NCI-H2196 (cell line): Measurements from ENCODE around the gene PSMB2.

Experiments used
- DNase-seq: peaks from one replicate; lab custom pipeline; 2025; ENCODE audit not compliant: unreplicated experiment; lab: John Stamatoyannopoulos, UW

The PSMB2 gene

DNA sequence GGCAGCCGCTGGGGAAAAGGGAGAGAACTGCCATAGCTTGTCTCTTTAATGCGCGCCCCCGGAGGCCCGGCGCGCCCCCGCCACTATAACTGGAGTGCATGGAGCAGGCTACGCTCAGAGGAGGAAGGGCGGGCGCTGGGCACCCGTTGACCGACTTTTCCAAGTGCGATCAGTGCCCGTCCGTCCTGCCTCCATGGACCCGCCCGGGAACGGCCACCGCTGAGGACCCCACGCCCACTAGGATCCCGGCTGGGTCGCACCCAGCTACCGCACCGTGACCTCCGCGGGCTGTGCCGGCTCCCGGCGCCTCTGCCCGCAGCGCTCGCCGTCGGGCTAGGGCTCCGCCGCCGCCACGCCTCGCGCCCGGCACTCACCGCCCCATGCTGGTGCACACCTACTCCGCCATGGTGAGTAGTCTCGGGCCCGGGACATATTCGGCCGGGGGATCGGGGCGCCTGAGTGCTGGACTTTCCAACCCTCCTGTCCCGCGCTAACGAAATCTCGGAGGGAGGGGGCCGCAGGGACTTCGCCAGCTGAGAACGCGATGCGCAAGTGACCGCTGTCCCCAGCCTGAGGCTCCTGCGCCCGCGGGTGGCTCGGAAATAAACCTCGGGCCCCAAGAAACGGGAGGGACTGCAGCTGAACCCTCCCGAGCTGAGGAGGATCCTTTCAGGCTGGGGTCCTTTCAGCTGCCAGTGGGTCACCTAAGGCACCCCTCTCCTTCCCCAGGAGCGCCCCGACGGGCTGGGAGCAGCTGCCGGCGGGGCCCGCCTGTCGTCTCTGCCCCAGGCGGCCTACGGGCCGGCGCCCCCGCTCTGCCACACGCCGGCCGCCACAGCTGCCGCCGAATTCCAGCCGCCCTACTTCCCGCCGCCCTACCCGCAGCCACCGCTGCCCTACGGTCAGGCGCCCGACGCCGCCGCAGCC lies 67.9 kb downstream of the PSMB2 start, which contains the start of gene TFAP2E:
Gene TFAP2E, plus strand, starts transcription at position 117 of the 927 bp plus-strand sequence. Its CDS starts 264 bp downstream, at position 381.
- no peak for DNase-seq

GRCh38 chr1:35572296-35572695 lies 69.0 kb downstream of the PSMB2 start:
- DNase-seq, result no peak

- DNase-seq, result no peak
These were observed 70.1 kb downstream of the PSMB2 start for GRCh38 chr1:35571263-35571662.

DNA sequence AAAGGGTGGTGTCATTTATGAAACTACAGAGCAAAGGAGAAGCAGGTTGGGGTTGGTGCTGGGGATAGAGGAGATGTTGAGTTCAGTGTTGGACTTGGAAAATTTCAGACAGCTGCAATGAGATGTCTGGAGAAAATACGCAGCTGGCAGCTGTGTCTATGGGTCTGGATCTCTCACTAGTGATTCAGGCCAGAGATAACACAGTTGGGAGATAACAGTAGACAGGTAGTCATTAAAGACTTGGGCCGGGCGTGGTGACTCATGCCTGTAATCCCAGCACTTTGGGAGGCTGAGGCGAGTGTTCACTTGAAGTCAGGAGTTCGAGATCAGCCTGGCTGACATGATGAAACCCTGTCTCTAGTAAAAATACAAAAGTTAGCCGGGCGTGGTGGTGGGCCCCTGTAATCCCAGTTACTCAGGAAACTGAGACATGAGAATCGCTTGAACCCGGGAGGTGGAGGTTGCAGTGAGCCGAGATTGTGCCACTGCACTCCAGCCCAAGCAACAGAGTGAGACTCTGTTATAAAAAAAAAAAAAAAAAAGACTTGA lies 70.7 kb downstream of the PSMB2 start:
- DNase-seq, result no peak

- no peak for DNase-seq
These were observed 71.4 kb downstream of the PSMB2 start for GRCh38 chr1:35569936-35570335.

GRCh38 chr1:35568975-35569395 lies 72.3 kb downstream of the PSMB2 start:
- DNase-seq, result peak; percentile 72

DNA sequence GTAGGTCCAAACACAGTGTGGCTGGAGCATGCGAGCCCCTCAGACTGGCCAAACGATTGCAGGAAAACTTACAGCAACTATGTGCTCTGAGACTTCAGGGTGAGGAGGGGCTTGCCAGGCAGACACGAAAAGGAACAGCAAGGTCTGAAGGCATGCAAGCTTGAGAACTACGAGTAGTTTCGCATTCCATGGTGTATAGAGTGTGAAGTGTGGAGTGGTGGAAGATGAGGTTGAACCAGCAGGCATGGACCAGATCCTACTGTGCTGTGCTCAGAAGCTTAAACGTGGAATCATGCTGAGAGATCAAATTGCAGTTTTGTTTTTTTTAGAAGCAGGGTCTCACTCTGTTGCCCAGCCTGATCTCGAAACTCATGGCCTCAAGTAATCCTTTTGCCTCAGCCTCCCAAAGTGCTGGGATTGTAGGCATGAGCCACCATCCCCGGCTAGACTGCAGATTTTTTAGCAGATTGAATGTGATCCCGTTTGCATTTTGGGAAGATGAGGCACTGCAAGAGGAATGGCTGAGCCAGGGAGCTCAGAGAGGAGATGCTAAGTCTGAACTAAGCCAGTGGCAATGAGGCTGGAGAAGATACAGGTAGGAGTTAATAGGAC lies 73.3 kb downstream of the PSMB2 start:
- no peak for DNase-seq

GRCh38 chr1:35565742-35566133 lies 75.6 kb downstream of the PSMB2 start:
- DNase-seq, result no peak

GRCh38 chr1:35564884-35565741 lies 76.2 kb downstream of the PSMB2 start:
- DNase-seq, result no peak

GRCh38 chr1:35564037-35564883 lies 77.1 kb downstream of the PSMB2 start:
- peak; percentile 85 for DNase-seq

DNA sequence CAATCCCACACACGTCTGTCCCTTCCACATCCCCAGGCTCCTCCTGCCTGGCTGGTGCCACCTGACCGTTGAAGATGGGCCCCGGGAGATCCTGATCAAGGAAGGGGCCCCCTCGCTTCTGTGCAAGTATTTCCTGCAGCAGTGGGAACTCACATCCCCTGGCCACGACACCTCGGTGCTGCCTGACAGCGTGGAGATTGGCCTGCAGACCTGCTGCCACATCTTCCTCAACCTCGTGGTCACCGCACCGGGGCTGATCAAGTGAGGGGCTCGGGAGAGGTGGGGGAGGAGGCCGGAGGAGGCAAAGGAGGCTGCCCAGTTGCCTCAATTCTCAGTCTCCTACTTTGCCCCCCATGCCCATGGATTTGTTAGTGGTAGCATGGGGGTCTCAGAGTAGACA lies 78.2 kb downstream of the PSMB2 start:
- DNase-seq, result no peak

DNA sequence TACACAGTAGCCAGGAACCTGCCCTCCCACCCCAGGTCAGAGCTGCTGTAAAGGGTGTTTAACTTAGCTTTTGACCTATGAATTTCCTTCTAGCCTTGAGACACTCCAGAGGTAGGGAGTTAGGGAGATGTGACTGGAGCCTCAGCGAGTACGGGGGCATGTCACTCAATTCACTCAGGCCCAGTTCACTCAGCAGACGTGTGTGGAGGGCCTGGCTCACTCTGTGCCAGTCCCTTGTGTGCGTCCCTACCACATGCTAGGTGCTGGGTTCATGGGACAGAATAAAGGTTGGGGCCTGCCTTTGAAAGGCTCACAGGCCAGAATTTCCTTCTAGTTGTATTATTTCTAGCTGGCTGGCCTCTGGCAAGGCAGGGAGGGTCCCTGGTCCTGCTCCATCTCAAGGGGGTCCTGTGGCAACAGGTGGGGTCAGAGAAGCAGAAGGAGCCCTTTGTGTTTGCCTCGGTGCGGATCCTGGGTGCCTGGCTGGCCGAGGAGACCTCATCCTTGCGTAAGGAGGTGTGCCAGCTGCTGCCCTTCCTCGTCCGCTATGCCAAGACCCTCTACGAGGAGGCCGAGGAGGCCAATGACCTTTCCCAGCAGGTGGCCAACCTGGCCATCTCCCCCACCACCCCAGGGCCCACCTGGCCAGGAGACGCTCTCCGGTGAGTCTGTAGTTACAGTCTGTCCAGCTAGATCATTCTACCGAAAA lies 79.2 kb downstream of the PSMB2 start:
- no peak for DNase-seq

GRCh38 chr1:35561297-35561971 lies 79.9 kb downstream of the PSMB2 start:
- no peak for DNase-seq

DNA sequence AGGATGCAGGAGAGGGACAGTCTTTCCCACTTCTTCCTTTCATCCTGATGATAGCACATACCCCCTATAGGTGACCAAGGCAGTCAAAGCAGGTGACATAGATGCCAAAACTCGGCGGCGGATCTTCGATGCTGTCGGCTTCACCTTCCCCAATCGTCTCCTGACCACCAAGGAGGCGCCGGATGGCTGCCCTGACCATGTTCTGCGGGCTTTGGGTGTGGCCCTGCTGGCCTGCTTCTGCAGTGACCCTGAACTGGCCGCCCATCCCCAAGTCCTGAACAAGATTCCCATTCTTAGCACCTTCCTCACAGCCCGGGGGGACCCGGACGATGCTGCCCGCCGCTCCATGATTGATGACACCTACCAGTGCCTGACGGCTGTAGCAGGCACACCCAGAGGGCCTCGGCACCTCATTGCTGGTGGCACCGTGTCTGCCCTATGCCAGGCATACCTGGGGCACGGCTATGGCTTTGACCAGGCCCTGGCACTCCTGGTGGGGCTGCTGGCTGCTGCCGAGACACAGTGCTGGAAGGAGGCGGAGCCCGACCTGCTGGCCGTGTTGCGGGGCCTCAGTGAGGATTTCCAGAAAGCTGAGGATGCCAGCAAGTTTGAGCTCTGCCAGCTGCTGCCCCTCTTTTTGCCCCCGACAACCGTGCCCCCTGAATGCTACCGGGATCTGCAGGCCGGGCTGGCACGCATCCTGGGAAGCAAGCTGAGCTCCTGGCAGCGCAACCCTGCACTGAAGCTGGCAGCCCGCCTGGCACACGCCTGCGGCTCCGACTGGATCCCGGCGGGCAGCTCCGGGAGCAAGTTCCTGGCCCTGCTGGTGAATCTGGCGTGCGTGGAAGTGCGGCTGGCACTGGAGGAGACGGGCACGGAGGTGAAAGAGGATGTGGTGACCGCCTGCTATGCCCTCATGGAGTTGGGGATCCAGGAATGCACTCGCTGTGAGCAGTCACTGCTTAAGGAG lies 80.8 kb downstream of the PSMB2 start:
- DNase-seq, result peak; percentile 36

- DNase-seq, result no peak
These were observed 81.9 kb downstream of the PSMB2 start for GRCh38 chr1:35559317-35559944.

DNA sequence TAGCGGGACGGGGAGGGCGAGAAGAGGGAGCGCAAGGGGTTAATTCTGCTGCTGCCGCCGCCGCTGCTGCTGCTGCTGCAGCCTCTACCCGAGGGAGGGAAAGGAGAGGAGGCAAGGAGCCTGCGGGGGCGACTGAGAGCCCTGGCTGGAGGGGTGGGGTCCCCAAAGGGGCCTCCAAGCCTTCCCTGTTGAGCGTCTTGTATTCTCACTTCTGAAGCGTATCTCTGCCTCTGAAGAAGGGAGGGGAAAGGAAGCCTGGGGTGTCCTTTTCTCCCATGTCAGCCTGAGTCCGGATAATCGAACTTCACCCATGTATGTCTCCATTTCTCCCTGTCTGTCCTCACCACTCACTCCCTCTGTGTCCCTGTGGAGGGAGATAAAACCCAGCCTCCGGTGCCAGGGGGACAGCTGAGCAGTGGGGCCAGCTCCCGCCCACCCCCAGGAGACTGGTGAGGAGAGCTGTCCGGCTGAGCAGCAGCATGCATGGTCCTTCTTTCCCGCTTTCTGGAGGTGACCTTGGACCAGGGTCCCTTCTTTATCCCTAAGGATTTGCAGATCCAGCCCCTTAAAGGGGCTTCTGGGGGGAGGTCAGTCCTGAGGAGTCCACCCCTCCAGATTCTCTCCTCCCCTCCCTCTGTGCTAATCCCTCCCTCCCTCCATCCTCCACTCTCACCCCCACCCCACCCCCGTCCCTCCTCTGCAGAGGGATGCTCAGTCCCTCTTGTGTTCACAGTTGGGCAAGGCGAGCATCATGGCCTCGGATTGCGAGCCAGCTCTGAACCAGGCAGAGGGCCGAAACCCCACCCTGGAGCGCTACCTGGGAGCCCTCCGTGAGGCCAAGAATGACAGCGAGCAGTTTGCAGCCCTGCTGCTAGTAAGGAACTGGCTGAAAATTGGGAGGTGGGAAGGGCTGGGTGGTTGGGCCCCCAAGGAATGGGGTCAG lies 82.7 kb downstream of the PSMB2 start:
- no peak for DNase-seq
